ENCODE measurements around the gene SHOX. TPM values are rescaled to one million over a fixed set of nuclear protein-coding genes. Genes with fewer than 3 reads are reported as not detected.

SHOX gene
- total RNA-seq, 1 donor from 2014 or later, result not detected

DNA sequence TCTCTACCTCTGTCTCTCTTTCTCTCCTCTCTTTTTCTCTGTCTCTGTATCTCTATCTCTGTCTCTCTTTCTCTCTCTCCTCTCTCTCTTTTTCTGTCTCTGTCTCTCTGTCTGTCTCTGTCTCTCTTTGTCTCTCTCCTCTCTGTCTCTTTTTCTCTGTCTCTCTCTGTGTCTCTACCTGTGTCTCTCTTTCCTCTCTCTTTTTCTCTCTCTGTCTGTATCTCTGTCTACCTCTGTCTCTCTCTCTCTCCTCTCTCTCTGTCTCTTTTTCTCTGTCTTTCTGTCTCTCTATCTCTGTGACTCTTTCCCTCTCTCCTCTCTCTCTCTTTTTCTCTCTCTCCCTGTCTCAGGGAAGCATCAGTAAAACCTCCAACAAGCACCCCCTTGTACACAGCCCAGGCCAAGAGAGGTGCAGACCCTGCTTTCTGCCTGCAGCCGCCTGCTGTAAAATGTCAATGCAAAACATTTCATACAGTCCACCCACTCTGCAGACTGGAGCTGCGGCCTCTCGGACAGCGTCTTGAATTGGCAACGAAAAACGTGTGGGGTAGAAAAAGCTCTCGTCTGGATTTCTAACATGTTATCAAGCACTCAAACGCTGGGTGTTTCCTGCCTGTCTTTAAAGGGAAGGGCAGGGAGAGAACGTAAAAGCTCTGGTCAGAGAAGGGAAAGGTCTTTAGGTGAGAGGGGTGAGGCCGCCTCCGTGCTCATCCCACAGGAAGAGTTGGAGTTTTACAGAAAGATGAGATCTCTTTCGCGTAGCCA is 3.7 kb upstream of the SHOX start:
- Histone ChIP-seq H3K27me3 (ENCODE audit: control insufficient read depth, insufficient read depth, low read length) (peaks cover 50% of the 10 kb centered on the region), H3K36me3 (ENCODE audit: control insufficient read depth, insufficient read depth, low read length) (no peaks in the 10 kb centered on the region), H3K4me3 (ENCODE audit: low read depth, low read length) (no peak overlapping the region)
- no peak for DNase-seq (ENCODE audit: low read depth)
- TF ChIP-seq, protein P1, sequence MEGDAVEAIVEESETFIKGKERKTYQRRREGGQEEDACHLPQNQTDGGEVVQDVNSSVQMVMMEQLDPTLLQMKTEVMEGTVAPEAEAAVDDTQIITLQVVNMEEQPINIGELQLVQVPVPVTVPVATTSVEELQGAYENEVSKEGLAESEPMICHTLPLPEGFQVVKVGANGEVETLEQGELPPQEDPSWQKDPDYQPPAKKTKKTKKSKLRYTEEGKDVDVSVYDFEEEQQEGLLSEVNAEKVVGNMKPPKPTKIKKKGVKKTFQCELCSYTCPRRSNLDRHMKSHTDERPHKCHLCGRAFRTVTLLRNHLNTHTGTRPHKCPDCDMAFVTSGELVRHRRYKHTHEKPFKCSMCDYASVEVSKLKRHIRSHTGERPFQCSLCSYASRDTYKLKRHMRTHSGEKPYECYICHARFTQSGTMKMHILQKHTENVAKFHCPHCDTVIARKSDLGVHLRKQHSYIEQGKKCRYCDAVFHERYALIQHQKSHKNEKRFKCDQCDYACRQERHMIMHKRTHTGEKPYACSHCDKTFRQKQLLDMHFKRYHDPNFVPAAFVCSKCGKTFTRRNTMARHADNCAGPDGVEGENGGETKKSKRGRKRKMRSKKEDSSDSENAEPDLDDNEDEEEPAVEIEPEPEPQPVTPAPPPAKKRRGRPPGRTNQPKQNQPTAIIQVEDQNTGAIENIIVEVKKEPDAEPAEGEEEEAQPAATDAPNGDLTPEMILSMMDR (IDR thresholded peaks at IDR 0.05; ENCODE audit: insufficient read depth, low read length, poor library complexity, severe bottlenecking), result no peak

- no peak for DNase-seq (ENCODE audit: low read depth)
- H3K4me3 ChIP-seq (ENCODE audit: low read depth, low read length), result no peak overlapping the region
- TF ChIP-seq, protein P1 (IDR thresholded peaks at IDR 0.05; ENCODE audit: insufficient read depth, low read length, poor library complexity, severe bottlenecking), result no peak
- H3K36me3 ChIP-seq (ENCODE audit: control insufficient read depth, insufficient read depth, low read length), result no peaks in the 10 kb centered on the region
- H3K27me3 ChIP-seq (ENCODE audit: control insufficient read depth, insufficient read depth, low read length), result peaks cover 56% of the 10 kb centered on the region
These were observed 3.0 kb upstream of the SHOX start for GRCh38 chrX:627510-627981.

- H3K36me3 ChIP-seq (ENCODE audit: control insufficient read depth, insufficient read depth, low read length), result no peaks in the 10 kb centered on the region
- no peak overlapping the region for H3K4me3 ChIP-seq (ENCODE audit: low read depth, low read length)
- DNase-seq (ENCODE audit: low read depth), result no peak
- peaks cover 60% of the 10 kb centered on the region for H3K27me3 ChIP-seq (ENCODE audit: control insufficient read depth, insufficient read depth, low read length)
- TF ChIP-seq, protein P1 (IDR thresholded peaks at IDR 0.05; ENCODE audit: insufficient read depth, low read length, poor library complexity, severe bottlenecking), result no peak
These were observed 2.6 kb upstream of the SHOX start for GRCh38 chrX:627995-628394.

GRCh38 chrX:629230-630006 is 1.2 kb upstream of the SHOX start:
- TF ChIP-seq, protein P1 (IDR thresholded peaks at IDR 0.05; ENCODE audit: insufficient read depth, low read length, poor library complexity, severe bottlenecking), result no peak
- no peaks in the 10 kb centered on the region for H3K36me3 ChIP-seq (ENCODE audit: control insufficient read depth, insufficient read depth, low read length)
- no peak for DNase-seq (ENCODE audit: low read depth)
- no peak overlapping the region for H3K4me3 ChIP-seq (ENCODE audit: low read depth, low read length)
- H3K27me3 ChIP-seq (ENCODE audit: control insufficient read depth, insufficient read depth, low read length), result peaks cover 65% of the 10 kb centered on the region

DNA sequence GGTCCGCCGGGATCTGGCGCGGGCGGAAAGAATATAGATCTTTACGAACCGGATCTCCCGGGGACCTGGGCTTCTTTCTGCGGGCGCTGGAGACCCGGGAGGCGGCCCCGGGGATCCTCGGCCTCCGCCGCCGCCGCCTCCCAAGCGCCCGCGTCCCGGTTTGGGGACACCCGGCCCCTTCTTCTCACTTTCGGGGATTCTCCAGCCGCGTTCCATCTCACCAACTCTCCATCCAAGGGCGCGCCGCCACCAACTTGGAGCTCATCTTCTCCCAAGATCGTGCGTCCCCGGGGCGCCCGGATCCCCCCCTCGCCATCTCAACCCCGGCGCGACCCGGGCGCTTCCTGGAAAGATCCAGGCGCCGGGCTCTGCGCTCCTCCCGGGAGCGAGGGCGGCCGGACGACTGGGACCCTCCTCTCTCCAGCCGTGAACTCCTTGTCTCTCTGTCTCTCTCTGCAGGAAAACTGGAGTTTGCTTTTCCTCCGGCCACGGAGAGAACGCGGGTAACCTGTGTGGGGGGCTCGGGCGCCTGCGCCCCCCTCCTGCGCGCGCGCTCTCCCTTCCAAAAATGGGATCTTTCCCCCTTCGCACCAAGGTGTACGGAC is 482 bp upstream of the SHOX start:
- no peak for DNase-seq (ENCODE audit: low read depth)
- Histone ChIP-seq H3K36me3 (ENCODE audit: control insufficient read depth, insufficient read depth, low read length) (no peaks in the 10 kb centered on the region), H3K27me3 (ENCODE audit: control insufficient read depth, insufficient read depth, low read length) (peaks cover 68% of the 10 kb centered on the region), H3K4me3 (ENCODE audit: low read depth, low read length) (no peak overlapping the region)
- TF ChIP-seq, protein P1 (IDR thresholded peaks at IDR 0.05; ENCODE audit: insufficient read depth, low read length, poor library complexity, severe bottlenecking), result no peak
